Prostate gland (tissue), 2 donors: ENCODE results near the gene PARK7.

Experiments used
- CTCF ChIP-seq, 4 experiments: fragments of 200-600 bp in 2 of 4; fragments of 450-650 bp in 2 of 4; sonication (generic) in 2 of 4; IDR thresholded peaks; 1 replicate in 3 of 4; 2 replicates in 1 of 4; pipeline ENCODE4 v1.5.1; 2016 to 2019; ENCODE audit warnings: antibody characterized with exemption in 4 of 4, mild to moderate bottlenecking in 2 of 4, moderate library complexity in 2 of 4
- POLR2A ChIP-seq: fragments of 450-650 bp; IDR thresholded peaks from one replicate; pipeline ENCODE4 v1.6.1; 2016; ENCODE audit warnings: antibody characterized with exemption, mild to moderate bottlenecking
- POLR2AphosphoS5 ChIP-seq: sonication (generic); formaldehyde crosslinking; IDR thresholded peaks from one replicate; pipeline ENCODE4 v1.6.1; 2017; ENCODE audit warnings: antibody characterized with exemption

GRCh38 chr1:8027748-8028570 lies 66.4 kb downstream of the PARK7 start:
- TF ChIP-seq CTCF (IDR thresholded peaks at IDR 0.05) = no peak
- peak; percentile 48 for TF ChIP-seq POLR2AphosphoS5
- no peak for TF ChIP-seq POLR2A
